GM20000 (cell line): ENCODE results near the gene PSME3IP1.

ENCODE experiments used
- DNase-seq: peaks from one replicate; pipeline ENCODE4 v3.0.0; 2012; ENCODE audit warnings: low spot score
- TF ChIP-seq, protein P1 (sequence below): IDR thresholded peaks from 2 replicates; pipeline ENCODE4 v1.5.1; 2012; ENCODE audit warnings: mild to moderate bottlenecking, control low read depth; ENCODE audit errors: extremely low read depth, missing control alignments

Gene PSME3IP1

DNA sequence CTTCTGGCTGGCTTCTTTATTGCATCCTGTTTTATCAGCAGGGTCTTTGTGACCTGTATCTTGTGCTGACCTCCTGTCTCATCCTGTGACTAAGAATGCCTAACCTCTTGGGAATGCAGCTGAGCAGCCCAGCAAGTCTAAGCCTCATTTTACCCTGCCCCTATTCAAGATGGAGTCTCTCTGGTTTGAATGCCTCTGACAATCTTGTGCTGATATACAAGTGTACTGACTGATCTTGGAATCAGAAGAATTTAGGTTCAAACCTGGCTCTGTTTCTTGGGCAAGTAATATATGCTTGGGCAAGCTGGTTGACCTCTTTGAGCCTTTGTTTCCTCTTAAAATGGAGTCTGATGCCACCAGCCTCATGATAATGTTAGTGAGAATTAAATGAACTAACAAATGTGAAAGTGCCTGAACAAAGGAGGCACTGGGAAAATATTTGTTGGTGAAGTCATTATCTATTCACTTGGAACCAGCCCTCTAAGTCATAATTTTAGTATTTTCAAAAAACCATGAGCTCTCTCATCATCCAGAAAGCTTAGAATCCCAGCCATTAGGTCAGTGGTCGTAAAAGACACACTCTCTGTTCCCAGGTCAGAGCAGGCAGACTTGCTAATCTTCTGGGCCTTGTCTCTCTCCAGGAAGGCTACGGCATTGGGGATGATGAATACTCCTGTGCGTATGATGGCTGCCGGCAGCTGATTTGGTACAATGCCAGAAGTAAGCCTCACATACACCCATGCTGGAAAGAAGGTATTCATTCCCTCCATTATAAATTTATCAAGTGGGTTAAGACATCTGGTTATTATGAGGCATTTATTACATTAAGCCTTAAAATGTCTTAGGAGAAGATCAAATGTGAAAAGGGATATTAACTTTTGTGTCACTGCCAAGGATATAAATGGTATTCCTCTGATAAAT, 41.1 kb upstream of the PSME3IP1 start:
- no peak for DNase-seq
- TF ChIP-seq, protein P1, sequence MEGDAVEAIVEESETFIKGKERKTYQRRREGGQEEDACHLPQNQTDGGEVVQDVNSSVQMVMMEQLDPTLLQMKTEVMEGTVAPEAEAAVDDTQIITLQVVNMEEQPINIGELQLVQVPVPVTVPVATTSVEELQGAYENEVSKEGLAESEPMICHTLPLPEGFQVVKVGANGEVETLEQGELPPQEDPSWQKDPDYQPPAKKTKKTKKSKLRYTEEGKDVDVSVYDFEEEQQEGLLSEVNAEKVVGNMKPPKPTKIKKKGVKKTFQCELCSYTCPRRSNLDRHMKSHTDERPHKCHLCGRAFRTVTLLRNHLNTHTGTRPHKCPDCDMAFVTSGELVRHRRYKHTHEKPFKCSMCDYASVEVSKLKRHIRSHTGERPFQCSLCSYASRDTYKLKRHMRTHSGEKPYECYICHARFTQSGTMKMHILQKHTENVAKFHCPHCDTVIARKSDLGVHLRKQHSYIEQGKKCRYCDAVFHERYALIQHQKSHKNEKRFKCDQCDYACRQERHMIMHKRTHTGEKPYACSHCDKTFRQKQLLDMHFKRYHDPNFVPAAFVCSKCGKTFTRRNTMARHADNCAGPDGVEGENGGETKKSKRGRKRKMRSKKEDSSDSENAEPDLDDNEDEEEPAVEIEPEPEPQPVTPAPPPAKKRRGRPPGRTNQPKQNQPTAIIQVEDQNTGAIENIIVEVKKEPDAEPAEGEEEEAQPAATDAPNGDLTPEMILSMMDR: no peak

DNA sequence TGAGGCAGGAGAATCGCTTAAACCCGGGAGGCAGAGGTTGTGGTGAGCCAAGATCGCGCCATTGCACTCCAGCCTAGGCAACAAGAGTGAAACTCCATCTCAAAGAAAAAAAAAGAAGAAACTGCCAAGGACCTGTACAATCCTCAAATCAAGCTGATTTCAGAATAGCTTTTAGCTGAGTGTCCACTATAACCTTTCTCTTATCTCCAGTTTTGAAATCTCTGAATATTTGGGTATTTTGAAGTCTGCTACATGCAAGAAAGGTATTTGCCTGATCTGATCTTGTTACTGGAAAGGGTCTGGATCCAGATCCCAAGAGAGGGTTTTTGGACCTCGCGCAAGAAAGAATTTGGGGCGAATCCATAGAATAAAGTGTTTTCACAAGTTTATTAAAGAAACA, 40.1 kb upstream of the PSME3IP1 start:
- TF ChIP-seq, protein P1: no peak
- no peak for DNase-seq

DNA sequence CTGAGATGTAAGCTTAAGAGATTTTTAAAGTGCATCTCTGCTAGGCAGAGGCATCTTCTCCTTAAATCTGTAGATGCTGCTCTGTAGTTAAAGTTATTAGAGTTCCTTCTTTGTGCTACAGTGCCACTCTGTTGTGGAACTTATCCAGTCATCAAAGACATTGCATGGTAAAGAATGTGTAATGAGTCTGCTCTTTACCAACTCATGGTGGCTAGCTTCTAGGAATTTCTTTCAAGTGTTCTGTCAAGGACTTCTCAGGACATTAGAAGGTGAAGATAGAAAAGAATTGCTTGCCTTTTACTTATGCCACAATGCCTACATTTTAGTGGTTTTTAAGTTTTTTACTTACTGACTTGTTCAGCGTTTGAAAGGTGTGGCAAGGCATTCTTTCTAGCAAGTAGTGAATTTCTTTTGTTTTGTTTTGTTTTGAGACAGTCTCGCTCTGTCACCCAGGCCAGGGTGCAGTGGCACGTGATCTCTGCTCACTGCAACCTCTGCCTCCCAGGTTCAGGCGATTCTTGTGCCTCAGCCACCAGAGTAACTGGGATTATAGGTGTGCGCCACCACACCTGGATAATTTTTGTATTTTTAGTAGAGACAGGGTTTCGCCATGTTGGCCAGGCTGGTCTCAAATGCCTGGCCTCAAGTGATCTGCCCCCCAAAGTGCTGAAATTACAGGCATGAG, 39.0 kb upstream of the PSME3IP1 start:
- DNase-seq: no peak
- TF ChIP-seq, protein P1: no peak

GRCh38 chr16:57223057-57223456, 37.2 kb upstream of the PSME3IP1 start:
- TF ChIP-seq, protein P1: no peak
- DNase-seq: no peak

GRCh38 chr16:57216968-57217367, 31.1 kb upstream of the PSME3IP1 start:
- TF ChIP-seq, protein P1: no peak
- no peak for DNase-seq

GRCh38 chr16:57213462-57213861, 27.6 kb upstream of the PSME3IP1 start:
- no peak for DNase-seq
- TF ChIP-seq, protein P1: no peak

- TF ChIP-seq, protein P1: no peak
- no peak for DNase-seq
Measured at GRCh38 chr16:57209780-57210179, 23.9 kb upstream of the PSME3IP1 start.
